Measurements from ENCODE around the gene GLUD1.
"Not testable (repeated sequence)": the region's sequence is repeated elsewhere in the genome, so short reads cannot be mapped to it uniquely, and the experiment has no call there.

GLUD1 gene

DNA sequence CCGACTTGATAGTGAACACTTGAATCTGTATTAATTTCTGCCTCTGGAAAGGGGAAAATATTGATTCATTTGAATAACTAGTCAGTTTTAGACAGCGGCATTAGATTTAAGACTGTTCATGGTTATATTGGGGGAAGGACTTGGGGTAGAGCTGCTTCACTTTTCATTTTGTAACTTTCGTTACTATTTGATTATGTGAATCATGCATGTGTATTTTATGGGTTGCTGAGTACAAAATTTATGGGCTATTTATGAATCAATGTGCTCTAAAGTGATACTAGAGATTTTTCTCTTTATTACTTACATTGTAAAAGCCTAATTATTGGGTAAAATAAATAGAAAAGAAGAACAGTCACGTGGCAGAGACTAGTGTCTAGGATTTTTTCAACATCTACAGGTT, 4.9 kb downstream of the GLUD1 start:
- DNase-seq = no peak

DNA sequence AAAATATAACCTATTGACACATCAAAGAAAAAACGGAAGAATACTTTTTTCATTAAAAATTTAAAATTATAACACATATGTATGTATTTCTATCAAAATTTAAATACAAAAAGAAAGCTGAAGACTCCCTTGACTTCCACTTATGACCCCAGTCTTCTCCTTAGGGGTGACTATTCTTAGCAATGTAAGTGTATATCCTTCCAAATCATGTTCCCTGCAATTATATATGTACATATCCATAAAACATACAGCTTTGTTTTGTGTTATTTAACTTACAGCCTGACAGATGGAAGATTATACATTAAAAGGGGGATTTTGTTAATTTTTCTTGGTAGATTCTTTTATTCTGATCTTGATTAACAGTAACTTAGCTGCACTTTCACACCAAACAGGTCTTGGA, 9.1 kb downstream of the GLUD1 start:
- no peak for DNase-seq

DNA sequence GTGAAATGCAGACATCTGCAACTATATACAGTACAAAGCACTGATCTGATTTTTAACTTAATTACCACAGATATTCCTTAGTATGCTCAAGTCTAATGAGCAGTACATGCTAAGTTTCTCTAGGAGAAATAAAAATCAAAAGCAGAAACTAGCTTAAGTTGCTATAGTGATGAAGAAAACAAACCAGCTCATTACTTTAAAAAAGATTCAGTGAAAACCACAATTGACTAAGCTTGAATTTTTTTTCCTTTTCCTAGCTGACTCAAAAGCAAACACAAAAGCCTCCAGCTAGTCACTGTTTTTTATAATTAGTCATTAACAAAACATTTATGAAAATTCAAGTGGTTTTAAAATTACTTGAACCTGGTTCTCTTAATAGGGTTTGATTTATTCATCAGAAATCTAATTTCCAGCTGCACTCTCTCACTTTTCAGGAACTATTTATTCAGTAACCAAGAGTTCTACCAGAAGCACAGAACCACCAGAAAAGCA, 10.3 kb downstream of the GLUD1 start:
- DNase-seq = not testable (repeated sequence)

DNA sequence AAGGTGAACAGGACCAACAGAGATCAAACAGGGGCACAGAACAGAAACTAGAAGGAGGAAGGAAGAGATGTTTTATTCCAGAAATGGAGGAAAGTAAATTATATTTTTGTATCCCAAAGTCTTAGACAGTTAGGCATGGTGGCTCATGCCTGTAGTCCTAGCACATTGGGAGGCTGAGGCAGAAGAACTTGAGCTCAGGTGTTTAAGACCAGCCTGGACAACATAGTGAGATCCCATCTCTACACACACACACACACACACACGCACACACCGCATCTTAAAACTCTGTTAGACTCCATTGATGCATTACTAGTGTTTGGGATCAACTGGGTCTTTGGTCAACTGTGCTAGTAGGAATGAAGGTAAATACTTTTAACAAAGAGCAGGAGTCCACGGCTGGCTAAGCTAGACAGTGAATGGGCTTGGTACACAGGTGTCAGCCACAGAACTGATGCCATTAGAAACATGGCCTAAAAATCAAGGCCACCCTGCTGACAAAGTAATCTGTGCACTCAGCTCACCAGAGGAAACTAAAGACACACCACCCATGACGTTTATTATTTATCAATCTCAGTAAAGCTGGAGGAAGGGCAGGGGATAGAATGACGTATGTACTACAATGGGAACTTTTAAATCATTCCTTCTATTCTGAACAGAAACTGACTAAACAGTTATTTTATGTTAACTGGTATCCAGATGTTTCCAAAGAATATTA, 10.9 kb downstream of the GLUD1 start:
- not testable (repeated sequence) for DNase-seq

DNA sequence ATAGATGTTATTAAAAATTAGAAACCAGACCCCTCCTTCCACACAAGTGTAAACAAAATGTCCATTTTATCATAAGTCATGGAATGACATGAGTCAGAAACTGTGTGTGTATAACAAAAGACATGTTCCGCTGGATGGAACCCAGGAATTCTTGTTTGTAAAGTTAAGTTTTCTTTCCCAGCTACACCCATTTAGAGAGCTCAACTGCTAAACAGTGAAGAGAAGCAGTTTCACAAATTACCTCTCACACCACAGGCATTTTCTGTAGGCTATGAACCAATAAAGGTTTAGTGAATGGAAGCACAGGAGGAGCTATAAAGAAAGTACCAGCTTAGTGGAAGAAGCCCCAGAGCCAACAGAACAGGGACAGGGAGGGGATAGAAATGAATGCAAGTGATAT, 12.4 kb downstream of the GLUD1 start:
- not testable (repeated sequence) for DNase-seq

DNA sequence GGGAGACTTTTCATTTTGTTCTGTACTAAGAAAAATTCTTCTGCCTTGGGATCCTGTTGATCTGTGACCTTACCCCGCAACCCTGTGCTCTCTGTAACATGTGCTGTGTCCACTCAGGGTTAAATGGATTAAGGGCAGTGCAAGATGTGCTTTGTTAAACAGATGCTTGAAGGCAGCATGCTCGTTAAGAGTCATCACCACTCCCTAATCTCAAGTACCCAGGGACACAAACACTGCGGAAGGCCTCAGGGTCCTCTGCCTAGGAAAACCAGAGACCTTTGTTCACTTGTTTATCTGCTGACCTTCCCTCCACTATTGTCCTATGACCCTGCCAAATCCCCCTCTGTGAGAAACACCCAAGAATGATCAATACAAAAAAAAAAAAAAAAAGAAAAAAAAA, 13.1 kb downstream of the GLUD1 start:
- not testable (repeated sequence) for DNase-seq

GRCh38 chr10:87080621-87081020, 14.0 kb downstream of the GLUD1 start:
- not testable (repeated sequence) for DNase-seq

DNA sequence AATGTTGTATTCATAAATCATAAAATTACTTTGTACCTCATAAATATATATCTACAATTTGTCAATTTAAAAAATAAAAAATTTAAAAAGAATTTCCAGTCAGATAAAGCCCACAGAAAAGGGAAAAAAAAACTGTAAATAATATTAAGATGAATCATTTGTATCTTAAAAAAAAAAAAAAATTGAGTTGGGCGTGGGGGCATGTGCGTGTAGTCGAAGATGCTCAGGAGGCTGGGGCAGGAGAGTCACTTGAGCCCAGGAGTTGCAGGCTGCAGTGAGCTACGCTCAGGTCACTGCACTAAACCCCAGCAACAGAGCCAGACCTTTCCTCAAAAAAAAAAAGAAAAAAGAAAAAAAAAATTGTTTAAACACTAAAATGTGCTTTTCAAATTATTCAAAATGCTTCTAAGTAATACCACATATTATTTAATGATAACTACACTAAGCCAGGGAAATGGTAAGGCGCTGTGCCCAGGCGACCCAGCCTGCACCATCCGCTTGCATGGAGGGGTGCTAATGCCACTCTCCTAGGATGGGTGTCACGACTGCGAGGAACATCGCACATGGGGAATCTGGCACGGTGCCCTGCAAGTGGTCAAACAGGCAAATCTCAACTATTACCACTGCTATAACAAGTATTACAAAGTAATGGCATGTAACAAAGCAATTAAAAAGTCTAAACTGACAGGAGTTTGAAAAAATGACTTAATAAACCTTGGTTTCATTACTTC, 15.4 kb downstream of the GLUD1 start:
- DNase-seq = no peak

- DNase-seq = not testable (repeated sequence)
Observed at GRCh38 chr10:87076421-87076820, 18.2 kb downstream of the GLUD1 start.

- DNase-seq = no peak
Observed at GRCh38 chr10:87072449-87072848, 22.2 kb downstream of the GLUD1 start.

DNA sequence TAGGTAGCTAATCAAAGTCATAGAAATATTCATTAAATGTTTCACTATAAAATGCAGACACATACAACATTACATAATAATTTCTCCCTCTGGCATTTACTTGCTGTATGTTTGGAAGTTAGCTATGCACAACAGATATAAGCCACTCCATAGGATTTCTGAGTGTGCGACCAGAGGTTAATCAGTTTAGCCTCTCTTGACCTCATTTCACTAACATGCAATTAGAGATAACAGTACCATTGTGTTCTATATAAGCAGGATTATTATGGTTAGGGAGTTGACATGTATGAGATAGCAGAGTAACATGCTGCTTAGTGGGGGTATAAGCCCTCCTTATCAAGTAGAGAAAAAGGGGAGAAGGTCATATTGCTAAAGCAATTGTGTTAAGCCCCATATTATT, 26.4 kb downstream of the GLUD1 start:
- DNase-seq = no peak

DNA sequence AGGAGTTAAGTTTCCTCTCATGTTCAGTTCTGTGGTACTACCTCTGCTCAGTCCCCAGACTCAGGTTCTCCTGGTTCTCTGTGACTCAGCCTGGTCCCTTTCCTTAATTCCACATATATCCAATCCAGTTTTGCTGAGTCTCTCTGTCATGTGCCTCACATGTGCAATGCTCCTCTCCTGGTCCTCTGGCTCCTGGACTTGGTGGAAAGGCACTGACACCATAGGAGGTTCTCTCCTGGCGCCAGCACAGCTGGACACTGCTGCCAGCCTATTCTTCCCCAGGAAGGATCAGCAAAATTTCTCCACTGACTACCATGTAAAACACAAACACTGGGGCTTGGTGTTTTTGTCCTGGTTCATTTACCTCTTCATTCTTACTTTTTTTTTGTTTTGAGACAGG, 27.8 kb downstream of the GLUD1 start:
- no peak for DNase-seq

DNA sequence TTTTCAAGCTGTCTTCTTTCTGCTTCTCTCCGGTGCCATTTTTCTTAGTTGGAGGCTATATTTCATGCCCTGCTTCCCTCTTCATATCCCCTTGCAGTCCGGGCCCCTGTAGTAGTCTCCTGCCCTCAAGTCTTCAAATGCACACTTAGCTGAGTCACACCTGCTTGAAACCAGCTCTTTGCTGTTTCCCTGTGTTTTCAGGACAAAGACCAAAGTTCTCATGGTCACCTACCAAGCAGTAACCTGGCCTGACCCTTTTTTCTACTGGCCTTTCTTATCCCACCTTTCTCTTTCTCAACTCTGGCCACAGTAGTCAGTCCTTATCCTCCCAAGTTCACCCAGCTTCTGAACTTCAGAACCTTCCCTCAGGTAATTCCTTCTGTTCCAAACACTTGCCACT, 28.5 kb downstream of the GLUD1 start:
- DNase-seq = no peak

GRCh38 chr10:87064651-87065050, 30.0 kb downstream of the GLUD1 start:
- no peak for DNase-seq

DNA sequence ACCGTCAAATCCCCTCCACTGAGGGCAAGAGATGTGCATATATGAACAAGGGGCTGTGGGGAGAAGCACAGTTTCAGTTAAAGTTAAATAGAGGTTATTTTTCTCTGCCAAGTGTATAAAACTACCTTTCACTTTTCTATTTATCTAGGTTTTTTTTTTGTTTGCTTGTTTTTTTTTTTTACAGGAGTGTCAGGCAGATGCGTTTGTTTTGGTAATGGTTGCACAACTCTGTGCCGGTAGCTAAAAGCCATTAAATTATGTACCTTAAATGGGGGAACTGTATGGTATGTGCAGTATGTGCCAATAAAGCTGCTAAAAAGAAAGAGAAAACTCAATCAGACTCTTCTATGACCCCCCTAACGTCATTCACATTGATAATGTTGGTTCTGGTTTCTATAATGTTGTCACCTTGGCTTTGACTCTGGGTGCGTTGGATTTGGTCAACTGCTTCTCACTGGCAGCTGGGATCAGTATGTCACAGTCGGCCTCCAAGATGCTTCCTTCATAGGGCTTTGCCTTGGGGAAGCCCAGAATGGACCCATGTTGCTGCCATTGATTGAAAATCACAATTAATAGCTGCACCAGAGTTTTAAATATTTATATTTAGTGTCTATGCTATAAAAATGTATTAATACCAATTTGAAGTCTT, 34.2 kb downstream of the GLUD1 start:
- no peak for DNase-seq

DNA sequence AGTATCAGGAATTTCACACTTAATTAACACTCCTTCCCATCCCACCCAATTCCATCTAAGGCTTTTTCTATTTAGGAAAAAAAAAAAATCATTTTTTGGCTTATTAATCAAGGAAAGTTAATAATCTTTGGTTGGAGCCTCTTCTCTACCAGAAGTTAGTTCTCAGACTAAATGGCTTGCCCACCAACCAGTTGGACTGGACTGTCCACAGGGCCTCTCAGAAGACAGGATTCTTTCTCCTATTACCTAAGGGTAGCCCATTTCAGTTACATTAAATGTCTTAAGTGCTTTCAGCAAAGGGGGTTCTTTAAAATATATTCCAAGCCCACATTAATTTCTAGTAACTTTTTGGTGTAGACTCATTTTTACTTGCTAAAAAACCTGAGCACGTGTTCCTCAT, 35.2 kb downstream of the GLUD1 start:
- no peak for DNase-seq

GRCh38 chr10:87058171-87058570, 36.5 kb downstream of the GLUD1 start:
- no peak for DNase-seq

- DNase-seq = no peak
Observed at GRCh38 chr10:87054373-87055295, 40.0 kb downstream of the GLUD1 start.

DNA sequence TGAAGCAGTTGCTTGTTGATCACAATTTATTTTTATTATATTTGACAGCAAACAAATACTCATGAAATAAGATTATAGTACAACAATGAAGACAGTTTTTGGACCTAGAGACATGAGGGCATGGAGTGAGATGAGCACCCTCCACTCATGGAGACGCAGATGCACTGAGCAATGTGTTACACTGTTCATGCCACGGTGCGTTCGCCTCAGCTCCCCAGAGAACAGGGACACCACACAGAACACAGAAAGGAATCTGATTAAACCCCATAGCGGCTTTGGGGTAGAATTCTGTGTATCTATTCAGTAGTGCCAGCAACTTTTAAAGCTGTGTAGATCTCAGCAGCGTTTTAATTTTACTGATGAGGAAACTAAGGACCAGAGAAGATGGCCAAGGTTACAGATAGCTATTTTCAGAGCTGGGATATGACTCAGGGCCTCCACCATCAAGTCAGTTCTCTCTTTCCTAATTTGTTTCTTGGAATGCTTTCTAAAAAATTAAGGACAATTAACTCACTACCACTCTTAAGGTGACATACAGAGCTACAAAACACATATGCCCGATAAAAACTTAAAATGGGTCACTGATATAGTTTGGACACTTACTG, 41.0 kb downstream of the GLUD1 start:
- no peak for DNase-seq

DNA sequence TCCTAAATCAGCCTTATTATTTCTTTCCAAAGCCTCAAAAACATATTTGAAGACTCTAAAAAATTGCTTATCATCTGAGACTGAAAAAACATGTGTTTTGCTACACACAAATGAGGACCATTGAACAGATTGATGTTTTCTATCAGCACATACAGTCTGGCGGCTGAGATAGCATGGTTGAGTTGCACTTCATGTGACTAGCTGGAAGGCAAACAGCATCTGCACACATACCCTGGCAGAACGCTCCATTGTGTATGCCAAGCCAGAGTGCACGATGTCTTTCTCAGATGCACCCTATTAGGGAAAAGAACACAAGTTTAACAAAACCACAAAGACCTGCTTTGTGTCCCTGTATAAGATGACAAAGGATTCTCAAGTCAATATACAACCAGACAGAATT, 41.5 kb downstream of the GLUD1 start:
- peak; percentile 90 for DNase-seq

GRCh38 chr10:87045434-87045938, 49.2 kb downstream of the GLUD1 start:
- no peak for DNase-seq

DNA sequence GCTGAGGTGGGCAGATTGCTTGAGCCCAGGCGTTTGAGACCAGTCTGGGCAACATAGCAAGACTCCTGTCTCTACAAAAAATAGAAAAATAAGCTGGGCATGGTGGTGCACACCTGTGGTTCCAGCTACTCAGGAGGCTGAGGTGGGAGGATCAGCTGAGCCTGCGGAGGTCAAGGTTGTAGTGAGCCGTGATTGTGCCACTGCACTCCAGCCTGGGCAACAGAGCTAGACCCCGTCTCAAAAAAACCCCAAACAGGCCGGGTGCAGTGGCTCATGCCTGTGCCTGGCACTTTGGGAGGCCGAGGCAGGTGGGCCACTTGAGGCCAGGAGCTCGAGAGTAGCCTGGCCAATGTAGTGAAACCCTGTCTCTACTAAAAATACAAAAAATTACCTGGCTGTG, 51.1 kb downstream of the GLUD1 start:
- DNase-seq = not testable (repeated sequence)

Data from NCI-H1694 treated with DMSO at 0.1 percent for 48 hours (cell line).